PC-3 (cell line): Measurements from ENCODE around the gene SUGCT.

ENCODE experiments used
- EZH2phosphoT487 ChIP-seq: fragments of 300-600 bp; sonication (generic); IDR thresholded peaks from 2 replicates; pipeline ENCODE4 v1.6.1; 2018; ENCODE audit warnings: mild to moderate bottlenecking, antibody characterized with exemption, low read length, borderline replicate concordance
- TF ChIP-seq, protein P1 (sequence below): fragments of 300-600 bp; sonication (generic); conservative IDR thresholded peaks from 2 replicates; pipeline ENCODE4 v1.5.1; 2017; ENCODE audit warnings: antibody characterized with exemption, low read depth, mild to moderate bottlenecking, low read length

DNA sequence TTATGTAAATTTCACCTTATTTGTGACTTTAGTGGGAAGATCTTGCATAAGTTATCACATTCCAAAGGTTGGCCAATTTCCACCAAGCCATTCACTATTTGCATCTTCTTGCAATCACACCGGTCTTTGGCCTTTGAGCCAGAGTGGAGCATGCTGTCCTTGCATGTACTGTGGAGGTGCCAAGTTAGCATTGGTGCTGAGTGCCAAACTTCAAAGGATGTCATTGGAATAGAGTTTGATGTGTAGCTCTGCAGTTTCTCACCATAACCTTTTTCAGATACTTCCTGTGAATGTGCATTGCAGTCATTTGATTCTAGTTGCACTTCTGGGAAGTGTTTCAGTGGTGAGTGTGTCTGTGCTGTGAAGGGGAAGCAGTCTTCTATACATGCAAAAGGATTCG lies 620.6 kb downstream of the SUGCT start:
- TF ChIP-seq, protein P1, sequence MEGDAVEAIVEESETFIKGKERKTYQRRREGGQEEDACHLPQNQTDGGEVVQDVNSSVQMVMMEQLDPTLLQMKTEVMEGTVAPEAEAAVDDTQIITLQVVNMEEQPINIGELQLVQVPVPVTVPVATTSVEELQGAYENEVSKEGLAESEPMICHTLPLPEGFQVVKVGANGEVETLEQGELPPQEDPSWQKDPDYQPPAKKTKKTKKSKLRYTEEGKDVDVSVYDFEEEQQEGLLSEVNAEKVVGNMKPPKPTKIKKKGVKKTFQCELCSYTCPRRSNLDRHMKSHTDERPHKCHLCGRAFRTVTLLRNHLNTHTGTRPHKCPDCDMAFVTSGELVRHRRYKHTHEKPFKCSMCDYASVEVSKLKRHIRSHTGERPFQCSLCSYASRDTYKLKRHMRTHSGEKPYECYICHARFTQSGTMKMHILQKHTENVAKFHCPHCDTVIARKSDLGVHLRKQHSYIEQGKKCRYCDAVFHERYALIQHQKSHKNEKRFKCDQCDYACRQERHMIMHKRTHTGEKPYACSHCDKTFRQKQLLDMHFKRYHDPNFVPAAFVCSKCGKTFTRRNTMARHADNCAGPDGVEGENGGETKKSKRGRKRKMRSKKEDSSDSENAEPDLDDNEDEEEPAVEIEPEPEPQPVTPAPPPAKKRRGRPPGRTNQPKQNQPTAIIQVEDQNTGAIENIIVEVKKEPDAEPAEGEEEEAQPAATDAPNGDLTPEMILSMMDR: no peak
- no peak for TF ChIP-seq EZH2phosphoT487
